DND-41 (cell line): ENCODE data around the gene ANXA3.

Experiments
- EZH2 ChIP-seq: IDR thresholded peaks from 3 replicates; pipeline ENCODE4 v1.6.1; 2012; ENCODE audit warnings: borderline replicate concordance, low read depth, mild to moderate bottlenecking, moderate library complexity, low read length, inconsistent platforms; ENCODE audit not compliant: severe bottlenecking
- TF ChIP-seq, protein P1 (sequence below): IDR thresholded peaks from 2 replicates; pipeline ENCODE4 v1.5.1; 2012; ENCODE audit warnings: borderline replicate concordance, low read length, moderate library complexity, mild to moderate bottlenecking; ENCODE audit not compliant: poor library complexity, severe bottlenecking; ENCODE audit errors: extremely low read depth

DNA sequence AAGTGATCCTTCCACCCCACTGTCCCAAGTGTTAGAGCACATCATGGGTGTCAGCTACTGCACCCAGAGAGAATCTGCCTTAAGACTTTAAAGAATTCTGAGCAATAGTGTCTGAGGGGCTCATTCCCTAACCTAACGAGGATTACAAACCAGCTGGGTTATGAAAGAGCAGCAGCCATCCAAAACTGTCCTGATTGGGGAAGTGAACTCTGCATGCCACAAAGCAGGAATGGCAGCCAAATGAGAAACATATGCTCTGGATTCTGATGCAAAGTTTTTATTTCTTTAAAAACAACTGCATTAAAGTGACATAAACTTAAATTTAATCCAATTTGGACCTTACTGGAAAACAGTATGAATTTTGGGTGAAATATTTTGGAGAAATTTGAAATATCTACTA is 103.2 kb downstream of the ANXA3 start:
- TF ChIP-seq, protein P1, sequence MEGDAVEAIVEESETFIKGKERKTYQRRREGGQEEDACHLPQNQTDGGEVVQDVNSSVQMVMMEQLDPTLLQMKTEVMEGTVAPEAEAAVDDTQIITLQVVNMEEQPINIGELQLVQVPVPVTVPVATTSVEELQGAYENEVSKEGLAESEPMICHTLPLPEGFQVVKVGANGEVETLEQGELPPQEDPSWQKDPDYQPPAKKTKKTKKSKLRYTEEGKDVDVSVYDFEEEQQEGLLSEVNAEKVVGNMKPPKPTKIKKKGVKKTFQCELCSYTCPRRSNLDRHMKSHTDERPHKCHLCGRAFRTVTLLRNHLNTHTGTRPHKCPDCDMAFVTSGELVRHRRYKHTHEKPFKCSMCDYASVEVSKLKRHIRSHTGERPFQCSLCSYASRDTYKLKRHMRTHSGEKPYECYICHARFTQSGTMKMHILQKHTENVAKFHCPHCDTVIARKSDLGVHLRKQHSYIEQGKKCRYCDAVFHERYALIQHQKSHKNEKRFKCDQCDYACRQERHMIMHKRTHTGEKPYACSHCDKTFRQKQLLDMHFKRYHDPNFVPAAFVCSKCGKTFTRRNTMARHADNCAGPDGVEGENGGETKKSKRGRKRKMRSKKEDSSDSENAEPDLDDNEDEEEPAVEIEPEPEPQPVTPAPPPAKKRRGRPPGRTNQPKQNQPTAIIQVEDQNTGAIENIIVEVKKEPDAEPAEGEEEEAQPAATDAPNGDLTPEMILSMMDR: no peak
- no peak for TF ChIP-seq EZH2
